ENCODE results near the gene RAP1GAP2. TPM values are rescaled to one million over a fixed set of nuclear protein-coding genes. Genes with fewer than 3 reads are reported as not detected.
"Not testable (repeated sequence)": the region's sequence is repeated elsewhere in the genome, so short reads cannot be mapped to it uniquely, and the experiment has no call there.

Gene RAP1GAP2
- total RNA-seq, 1 experiment from 2014 or later: 1.3 TPM

DNA sequence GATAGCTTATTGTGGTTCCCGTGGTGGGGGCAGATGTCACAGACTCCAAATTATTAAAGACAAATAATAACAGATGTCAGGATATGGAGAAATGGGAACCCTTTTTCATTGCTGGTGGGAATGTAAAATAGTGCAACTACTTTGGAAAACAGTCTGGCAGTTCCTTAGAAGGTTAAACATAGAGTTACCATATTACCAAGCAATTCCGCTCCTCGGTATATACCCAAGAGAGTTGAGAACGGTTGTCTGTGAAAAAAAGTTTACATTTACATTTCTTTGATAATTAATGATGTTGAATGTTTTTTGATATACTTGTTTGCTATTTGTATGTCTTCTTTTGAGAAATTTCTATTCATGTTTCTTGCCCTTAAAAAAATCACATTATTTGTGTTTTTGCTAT, 226.0 kb downstream of the RAP1GAP2 start:
- DNase-seq (ENCODE audit: low read depth): no peak

GRCh38 chr17:3024346-3024745, 228.1 kb downstream of the RAP1GAP2 start:
- DNase-seq (ENCODE audit: low read depth): no peak

DNA sequence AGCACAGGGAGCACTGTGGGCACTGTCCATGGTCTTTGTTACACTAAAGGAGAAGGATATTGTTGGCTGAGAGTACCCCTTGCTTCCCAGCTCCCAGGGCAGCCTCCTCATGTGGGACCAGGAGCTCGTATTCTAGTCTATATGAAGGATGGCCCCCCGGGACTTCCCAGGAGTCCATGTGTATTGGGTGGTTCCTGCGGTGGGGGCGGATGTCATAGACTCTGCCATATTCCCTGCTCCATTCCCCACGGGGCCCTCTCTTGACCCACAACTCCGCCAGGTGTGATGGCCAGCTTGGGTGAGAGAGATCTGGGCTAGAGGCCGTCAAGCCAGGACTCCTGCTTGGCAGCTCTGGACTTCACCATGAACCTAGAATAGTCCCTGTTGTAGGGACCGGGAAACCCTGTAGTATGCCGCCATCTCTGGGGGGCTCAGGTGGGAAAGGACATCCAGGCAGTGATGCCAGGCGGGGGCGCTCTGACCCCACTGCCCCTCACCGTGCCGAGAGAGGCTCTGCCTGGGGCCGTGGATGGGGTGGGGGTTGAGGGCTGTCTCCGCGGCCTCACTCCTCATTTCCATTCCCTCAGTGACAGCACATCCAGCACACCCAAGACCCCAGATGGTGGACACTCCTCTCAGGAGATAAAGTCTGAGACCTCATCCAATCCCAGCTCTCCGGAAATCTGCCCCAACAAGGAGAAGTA, 229.3 kb downstream of the RAP1GAP2 start:
- DNase-seq (ENCODE audit: low read depth): no peak

GRCh38 chr17:3026125-3026855, 230.1 kb downstream of the RAP1GAP2 start:
- DNase-seq (ENCODE audit: low read depth): no peak

- no peak for DNase-seq (ENCODE audit: low read depth)
Measured at GRCh38 chr17:3026856-3027751, 230.9 kb downstream of the RAP1GAP2 start.

- no peak for DNase-seq (ENCODE audit: low read depth)
Measured at GRCh38 chr17:3027786-3028532, 231.7 kb downstream of the RAP1GAP2 start.

DNA sequence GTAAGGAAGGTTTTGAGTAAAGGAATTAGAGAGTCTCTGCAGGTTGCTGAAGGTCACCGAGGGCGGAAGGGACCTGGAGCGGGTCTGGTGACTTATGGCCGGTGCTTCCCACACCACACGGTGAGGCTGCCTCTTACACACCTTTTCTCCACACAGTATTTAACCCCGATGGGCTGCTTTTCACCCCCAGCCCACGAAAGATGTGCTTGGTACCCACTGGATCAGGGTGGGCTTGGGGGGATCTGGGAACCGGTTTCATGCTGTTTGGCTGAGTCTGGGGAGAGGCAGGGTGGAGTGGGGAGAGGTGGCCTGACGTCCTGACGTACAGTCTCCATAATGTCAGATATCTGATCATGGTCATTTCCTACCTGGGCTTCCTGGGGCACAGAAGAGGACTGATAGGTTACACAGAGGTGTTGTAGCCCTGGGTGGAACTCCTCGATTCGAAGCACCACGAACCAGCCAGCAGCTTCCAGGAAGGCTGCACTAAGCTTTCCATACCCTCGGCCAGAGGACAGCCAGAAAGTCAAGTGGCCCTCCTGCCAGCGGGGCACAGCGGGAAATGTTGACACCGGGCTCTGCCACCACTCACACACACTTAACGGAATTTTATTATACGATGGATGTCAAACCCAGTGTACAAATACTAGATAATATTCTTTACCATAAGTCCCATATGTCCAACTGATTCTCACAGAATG, 233.1 kb downstream of the RAP1GAP2 start:
- no peak for DNase-seq (ENCODE audit: low read depth)

DNA sequence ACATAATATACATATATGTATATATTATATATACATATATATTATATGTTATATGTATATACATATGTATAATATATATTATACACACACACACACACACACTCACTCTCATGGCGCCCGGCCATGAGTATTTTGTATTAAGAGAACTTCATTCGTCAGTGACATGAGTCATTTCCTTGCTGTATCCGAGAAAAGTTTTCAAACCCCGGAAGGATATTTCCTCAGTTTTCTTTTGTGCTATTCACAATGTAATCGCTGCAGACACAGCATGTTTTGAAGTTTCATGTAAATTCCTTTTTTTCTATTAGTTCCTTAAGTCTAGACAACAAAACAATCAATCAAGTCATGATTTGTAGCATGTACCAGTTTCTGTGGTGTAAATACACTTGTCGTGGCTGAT, 233.9 kb downstream of the RAP1GAP2 start:
- DNase-seq (ENCODE audit: low read depth): peak; percentile 69

DNA sequence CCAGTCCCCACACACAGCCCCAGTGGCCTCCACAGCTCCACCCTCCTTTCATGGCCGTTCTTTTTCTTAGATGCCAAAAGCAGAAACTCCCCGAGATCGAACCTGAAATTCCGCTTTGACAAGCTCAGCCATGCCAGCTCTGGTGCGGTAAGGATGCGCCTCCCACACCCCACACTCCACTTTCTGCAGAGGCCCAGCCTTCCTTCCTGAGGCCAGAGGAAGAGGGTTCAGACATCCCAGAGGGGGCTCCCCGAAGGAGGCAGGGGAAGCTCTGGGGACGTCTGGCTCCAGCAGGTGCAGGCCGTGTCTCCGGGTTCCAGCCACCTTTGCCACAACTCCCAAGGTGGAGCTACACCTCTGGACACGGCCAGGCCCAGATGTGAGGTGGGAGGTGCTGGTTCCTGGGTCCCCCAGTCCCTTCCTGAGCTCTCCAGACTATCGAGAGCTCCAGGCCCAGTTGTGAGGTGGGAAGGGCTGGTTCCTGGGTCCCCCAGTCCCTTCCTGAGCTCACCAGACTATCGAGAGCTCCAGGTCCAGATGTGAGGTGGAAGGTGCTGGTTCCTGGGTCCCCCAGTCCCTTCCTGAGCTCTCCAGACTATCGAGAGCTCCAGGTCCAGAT, 234.7 kb downstream of the RAP1GAP2 start:
- not testable (repeated sequence) for DNase-seq (ENCODE audit: low read depth)

- no peak for DNase-seq (ENCODE audit: low read depth)
Measured at GRCh38 chr17:3032258-3033247, 236.3 kb downstream of the RAP1GAP2 start.

GRCh38 chr17:3033248-3033640, 237.0 kb downstream of the RAP1GAP2 start:
- no peak for DNase-seq (ENCODE audit: low read depth)

GRCh38 chr17:3033741-3034577, 237.7 kb downstream of the RAP1GAP2 start:
- DNase-seq (ENCODE audit: low read depth): no peak

- DNase-seq (ENCODE audit: low read depth): no peak
Measured at GRCh38 chr17:3034578-3034920, 238.3 kb downstream of the RAP1GAP2 start.

DNA sequence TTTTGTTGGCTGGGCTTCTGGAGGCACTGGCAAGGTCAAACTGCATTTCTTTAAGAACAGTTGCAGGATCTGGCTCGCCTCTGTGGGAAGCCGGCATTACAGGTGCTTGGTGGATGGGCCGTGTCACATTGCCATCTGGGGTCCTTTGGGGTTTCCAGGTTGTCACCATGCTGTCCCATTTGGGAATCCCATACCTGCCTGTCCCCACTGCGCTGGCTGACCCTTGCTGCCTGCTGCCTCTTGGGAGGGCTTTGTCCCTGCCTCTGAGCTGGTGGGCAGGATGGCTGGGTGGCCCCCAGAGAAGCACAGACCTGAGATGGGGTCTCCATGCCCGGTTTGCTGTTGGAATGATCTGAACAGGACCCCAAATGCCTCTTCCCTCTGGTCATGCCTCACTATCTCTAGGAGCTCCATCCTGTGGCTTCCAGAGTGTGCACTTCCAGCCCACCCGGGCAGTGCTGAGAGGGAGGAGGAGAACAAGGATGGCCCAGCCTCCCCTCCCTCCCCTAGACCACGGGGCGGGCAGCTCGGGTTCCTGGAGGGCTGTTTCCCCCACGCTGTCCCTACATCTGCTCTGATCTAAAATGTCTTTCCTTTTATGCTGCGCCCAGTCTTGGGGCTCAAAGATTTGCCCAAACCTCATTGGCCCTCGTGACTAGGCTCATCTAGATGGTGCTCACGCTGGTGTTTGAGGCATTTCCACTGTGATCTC, 239.2 kb downstream of the RAP1GAP2 start:
- DNase-seq (ENCODE audit: low read depth): no peak

- no peak for DNase-seq (ENCODE audit: low read depth)
Measured at GRCh38 chr17:3035968-3036280, 239.7 kb downstream of the RAP1GAP2 start.

- no peak for DNase-seq (ENCODE audit: low read depth)
Measured at GRCh38 chr17:3036800-3037199, 240.6 kb downstream of the RAP1GAP2 start.

DNA sequence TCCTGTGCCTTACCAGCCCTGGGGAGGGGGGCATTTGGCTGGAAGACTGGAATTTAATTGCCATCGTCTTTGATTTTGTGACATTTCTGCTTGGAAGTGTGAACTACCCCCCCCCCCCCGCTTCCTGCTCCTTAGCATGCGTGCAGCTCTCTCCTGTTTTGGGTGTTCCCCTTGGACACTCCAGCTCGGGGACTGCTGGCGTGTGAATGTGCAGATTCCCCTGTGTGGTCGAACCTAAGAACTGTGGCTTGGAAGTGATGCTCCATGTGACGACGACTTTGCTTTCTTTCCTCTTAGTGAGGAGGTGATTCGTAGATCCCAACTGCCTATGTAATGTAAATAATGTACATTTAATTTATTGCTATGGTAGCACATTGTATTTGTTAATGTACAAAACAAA, 241.0 kb downstream of the RAP1GAP2 start:
- DNase-seq (ENCODE audit: low read depth): no peak

DNA sequence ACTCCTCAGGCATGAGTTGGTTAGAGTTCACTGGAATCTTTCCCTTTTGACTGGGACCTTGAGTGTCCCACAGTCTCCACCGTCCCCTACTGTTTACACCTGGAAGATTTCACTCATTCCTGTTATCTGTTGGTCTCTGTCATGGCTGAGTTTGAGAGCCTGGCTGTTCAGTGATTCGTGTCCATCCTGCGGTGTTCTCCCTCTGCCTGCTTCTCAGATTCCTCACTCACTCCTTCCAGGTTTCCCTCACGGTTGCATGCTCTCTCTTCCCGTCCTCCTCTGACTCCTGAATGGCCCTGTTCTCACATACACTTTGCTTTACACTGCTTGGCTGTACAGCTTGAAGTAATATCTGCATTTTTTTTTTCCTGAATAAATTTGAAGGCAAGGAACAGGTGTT, 242.7 kb downstream of the RAP1GAP2 start:
- no peak for DNase-seq (ENCODE audit: low read depth)
